Measurements from ENCODE around the gene MLLT3.

The MLLT3 gene

GRCh38 chr9:20373263-20373662 lies 249.0 kb downstream of the MLLT3 start:
- DNase-seq = no peak

DNA sequence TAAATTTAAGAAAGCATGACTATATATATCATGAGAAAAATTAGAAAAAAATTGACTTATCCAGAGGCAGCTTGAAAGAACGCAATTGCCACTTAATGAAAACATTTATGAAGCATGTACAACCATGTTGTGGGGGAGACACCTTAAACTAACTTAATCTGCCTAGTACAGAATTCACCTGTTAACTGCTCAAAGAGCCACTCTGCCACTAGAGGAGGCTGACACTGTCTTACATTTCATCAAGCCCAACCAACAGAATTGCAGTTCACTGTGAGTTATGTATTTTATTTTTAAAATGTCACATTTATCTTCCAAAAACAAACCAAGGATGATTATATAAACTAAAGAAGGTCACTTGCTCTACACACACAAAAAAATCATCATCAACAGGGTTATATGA lies 252.9 kb downstream of the MLLT3 start:
- no peak for DNase-seq

- no peak for DNase-seq
These were observed 254.4 kb downstream of the MLLT3 start for GRCh38 chr9:20367855-20368254.

DNA sequence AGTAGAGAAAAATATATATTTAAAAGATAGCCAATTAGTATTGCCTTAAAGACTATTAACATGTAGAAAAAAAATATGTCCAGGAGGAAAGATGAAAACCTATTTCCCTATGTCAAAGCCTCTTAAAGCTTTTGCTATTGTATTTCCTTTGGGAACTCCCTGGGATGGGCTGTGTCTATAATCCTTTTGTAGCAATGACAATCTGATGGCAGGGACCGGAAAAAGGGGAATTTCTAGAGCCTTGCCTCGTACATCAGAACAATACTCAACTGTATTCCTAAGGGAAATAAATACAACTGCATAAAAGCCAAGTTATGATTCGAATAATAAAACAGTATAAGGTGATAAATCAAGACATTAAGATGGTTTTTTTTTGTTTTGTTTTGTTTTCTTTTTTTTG lies 257.3 kb downstream of the MLLT3 start:
- no peak for DNase-seq

- no peak for DNase-seq
These were observed 259.1 kb downstream of the MLLT3 start for GRCh38 chr9:20363233-20363632.

DNA sequence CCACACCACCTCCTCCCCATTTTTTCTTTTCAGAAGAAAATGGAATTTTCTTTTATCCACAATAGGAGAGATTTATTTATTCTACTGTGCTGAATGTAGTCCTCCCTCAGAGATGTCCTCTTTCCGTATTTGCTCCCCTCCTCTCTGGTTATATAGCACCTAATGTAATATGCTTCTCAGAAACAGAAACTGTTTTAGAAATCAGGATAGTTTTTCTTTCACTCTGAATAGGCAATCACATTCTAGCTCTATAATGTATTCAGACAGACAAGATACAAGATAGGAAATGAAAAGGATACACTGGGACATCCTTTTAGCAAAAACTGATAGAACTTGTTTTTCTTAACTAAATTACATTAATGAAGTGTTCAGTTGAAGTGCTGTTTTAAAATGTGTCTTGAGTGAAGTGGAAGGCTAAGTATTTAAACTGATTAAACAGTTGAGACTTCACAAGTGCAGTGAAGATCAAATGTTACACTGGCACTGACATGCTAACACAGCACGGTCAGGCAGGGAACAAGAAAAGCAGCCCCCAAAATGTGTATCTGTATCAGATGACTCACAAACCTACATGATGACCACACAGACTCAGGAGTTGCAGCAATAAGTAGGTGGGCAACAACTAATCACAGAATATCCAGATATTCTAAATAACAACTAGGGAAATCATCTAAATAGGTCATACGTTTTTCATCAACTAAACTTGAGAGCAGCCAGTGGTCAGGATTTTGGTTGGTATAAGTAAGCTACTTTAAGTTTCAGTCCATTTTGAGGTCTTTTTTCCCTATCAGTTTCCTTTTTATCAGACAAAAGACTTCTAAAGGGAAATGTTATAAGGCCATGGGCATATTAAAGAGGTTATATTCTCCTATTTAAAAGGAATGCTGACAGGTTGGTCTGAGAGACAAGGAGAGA lies 260.4 kb downstream of the MLLT3 start:
- no peak for DNase-seq

DNA sequence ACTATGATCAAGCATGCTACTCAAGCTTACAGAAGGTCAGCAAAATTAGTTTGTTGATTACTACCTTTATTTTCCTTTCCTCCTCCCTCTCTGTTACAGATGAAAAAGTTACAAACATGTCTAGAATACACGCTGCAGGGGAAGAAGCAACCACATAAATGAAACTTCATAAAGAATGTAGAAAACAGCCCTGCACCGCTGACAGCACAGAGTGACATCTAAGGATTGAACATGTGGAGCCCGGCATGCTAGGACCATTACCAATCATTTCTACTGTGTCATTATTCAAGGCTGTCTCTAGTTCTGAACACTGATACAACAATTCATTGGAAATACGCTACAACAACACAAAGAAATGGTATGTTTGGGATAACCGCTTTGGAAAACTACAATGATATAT lies 261.1 kb downstream of the MLLT3 start:
- no peak for DNase-seq

- peak; percentile 40 for DNase-seq
These were observed 264.1 kb downstream of the MLLT3 start for GRCh38 chr9:20358207-20358606.

DNA sequence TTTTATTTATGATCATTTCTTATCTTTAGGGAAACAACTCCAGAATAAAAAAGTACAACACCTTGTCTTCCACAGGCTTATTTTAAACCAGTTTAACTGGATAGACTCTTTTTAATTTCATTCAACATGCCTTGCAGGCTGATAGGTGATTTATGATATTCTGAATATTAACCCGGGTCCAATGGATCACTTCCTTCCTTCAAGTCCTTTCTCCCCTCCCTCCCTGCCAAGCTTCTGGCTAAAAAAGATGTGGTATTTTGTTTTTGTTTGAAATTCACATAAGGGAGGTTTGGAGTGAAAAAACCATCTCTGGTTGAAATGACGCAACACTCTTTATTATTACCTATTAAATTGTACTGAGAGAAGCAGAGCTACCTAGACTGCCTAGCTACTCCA lies 265.3 kb downstream of the MLLT3 start:
- DNase-seq = no peak

DNA sequence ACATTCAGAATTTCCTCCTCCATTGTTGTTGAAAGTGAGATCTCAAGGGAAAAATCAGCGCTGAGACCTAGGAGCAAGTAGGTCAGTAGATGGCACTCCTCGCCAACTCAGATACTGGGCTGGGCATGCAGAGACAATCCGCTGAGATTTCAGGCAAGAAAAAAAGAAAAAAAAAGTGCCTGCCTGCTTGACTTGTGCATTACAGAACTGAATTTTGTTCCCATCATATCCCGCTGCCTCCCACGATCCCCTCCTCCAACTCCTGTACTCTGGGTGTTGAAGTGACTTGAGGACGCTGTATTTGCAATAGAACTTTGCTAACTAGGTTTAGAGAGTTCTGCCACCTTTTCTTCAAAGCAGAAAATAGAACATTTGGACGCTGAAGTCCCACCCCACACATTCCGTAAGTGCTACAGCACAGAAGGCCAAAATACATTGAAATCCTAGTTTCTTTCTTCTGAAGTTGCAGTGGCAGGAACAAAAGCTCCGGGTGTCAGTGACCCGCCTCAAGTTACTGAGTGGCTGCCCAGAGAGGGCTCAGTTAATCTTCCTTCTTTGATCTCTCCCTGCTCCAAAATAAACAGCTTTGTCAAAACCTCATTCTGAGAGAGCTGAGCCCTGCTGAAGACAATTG lies 265.8 kb downstream of the MLLT3 start:
- peak; percentile 86 for DNase-seq

DNA sequence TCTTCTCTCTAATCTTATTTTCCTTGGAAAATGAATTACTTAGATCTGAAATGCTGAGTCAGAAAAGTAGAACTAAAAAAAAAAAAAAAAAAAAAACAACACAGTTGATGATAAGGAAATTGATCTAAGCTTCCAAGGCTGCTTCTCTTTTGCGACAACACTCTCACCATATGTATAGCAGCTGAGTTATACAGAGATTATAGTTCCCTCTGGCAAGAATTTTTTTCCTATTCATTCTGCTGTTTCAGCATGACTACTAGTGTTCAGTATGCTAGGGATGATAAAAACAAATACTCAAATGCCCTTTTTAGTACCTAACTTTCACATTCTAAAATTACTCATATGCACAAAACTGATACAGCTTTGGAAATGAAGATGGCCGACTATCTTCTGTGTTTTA lies 267.3 kb downstream of the MLLT3 start:
- peak; percentile 85 for DNase-seq

DNA sequence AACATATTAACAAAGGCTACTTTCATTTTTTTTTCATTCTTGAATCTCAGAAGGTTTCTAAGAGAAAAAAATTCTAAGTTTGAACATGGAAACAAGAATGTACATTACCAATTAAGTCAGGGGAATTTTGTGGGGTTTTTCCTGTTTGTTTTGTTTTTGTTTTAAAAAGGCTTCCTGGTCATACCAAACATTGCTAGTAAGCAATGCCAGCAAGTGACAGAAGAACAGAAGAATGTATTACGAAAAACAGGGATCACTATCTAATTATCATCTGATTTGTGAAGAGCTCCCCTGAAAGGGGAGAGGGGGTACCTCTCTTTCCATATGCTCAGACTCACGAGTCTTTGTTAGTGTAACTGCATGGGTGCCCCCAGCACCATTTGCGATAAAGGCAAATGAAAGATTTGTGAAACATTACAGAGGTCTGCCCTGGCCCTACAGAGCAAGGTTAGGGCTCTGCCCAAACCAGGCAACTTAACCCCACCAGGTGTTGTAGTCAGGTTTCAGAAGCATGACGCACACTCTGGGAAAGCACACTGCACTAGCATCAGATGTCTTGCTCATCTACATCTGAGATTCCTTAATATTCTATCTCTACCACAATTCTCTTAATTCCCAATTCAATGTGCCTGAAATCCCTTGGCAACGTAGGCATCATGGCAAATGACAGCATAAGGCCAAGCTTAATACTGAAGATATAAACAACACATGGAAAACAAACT lies 268.2 kb downstream of the MLLT3 start:
- DNase-seq = peak; percentile 72

- DNase-seq = no peak
These were observed 268.8 kb downstream of the MLLT3 start for GRCh38 chr9:20353524-20353923.

GRCh38 chr9:20352591-20352990 lies 269.7 kb downstream of the MLLT3 start:
- DNase-seq = no peak

- DNase-seq = no peak
These were observed 270.6 kb downstream of the MLLT3 start for GRCh38 chr9:20351715-20352114.

GRCh38 chr9:20349568-20349967 lies 272.7 kb downstream of the MLLT3 start:
- DNase-seq = no peak

- no peak for DNase-seq
These were observed 279.0 kb downstream of the MLLT3 start for GRCh38 chr9:20343325-20343724.

GRCh38 chr9:20340511-20340861 lies 281.8 kb downstream of the MLLT3 start:
- DNase-seq = no peak

DNA sequence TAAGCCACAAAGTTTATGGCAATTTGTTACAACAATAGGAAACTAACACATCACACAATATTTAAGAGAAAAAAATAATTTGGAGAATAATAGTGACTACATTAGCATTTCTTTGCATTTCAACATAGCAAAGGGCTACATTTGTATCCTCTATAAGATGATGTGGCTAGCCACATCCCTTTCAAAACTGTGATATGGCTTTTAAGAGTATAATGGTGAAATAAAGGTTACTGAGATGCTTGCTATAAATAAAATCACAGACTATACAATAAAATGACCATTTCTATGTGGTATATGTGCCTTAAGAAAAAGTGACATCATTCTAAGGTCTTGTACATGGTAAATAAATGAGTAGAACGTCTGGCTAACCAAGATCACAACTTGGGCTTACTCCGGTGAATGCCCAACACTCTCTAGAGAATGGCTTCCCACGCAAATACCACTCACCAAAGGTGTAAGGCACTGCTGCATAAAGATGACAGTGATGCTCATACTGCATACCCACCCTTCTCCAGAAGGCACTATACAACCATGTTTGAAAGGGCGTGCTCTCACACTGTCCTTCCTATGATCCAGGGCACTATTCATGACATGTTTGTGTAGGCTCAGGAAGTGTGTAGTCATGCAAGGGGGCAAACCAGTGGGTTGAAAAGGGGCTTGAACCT lies 286.5 kb downstream of the MLLT3 start:
- no peak for DNase-seq

- no peak for DNase-seq
These were observed 288.3 kb downstream of the MLLT3 start for GRCh38 chr9:20333991-20334390.

DNA sequence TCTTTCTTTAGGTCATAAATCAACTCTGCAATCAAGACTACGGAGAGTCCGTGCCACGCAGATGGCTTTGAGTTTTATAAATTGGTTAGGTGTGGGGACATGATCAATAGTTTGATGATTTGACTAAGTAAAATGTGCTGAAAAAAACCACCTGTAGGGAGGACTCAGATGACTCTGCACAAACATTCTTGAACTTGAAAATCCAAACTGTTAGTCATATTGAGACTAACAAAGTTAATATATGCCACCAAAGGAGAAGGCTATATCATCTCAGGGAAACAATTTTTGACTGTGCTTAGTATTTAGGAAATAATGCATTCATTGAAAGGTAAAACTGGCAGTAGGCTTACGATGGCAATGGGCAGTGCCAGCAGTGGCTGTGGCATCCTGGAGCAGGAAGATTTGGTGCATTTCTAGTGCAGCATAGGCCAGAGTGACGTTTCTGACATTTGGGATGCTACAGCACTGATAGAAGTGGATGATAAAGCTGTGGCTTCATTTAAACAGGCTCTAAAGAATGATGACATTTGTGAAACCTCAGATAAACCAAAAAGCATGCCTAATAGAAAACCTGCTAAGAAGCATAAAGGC lies 291.1 kb downstream of the MLLT3 start:
- DNase-seq = no peak

- no peak for DNase-seq
These were observed 291.6 kb downstream of the MLLT3 start for GRCh38 chr9:20330688-20331087.

DNA sequence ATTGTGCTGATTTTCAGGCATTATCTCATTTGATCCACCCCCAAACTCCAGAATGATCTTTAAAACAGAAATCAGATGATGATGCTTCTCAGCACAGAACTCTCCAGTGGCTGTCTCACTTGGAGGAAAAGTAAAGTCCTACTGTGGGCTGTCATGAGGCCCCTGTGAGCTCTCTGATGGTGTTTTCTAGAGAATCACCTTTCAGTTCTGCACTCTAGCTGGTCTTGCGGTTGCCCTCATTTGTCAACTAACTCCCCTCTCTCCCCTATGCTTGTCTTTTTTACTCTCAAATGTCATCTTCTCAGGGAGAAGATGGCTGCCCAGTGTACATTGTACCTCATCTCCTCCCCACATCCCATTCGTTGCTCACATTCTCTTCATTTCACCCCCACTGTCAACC lies 295.8 kb downstream of the MLLT3 start:
- DNase-seq = no peak

Measured in EL (cell line).